Testis (tissue), 2 donors: ENCODE data around the gene CHI3L1.

Experiments used
- POLR2A ChIP-seq: fragments of 450-650 bp; IDR thresholded peaks from one replicate; pipeline ENCODE4 v1.6.1; 2017; ENCODE audit warnings: antibody characterized with exemption, mild to moderate bottlenecking, moderate library complexity
- TF ChIP-seq, protein P1 (sequence below), 3 experiments: fragments of 450-650 bp in 2 of 3; fragments of 200-600 bp in 1 of 3; sonication (generic) in 1 of 3; IDR thresholded peaks; one replicate each; pipeline ENCODE4 v1.5.1; 2016 to 2019; ENCODE audit warnings: antibody characterized with exemption in 3 of 3, mild to moderate bottlenecking in 2 of 3, moderate library complexity in 1 of 3

DNA sequence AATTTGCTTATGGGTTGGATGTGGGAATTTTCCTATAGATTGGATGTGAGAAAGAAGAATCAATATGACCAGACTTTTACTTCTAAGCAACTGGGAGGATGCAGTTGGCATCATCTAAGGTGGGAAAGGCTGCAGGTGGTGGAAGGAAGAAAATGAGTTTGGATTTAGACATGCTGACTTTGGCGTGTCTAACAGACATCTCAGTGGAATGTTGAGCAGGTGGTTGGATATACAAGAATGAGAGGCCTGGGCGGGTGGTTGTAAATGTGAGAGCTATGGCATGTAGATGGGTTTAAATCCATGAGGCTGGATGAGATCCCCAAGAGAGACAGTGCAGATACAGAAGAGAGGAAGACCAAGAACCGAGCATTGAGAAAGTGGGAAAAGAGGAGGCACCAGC is 48.4 kb downstream of the CHI3L1 start:
- TF ChIP-seq, protein P1, sequence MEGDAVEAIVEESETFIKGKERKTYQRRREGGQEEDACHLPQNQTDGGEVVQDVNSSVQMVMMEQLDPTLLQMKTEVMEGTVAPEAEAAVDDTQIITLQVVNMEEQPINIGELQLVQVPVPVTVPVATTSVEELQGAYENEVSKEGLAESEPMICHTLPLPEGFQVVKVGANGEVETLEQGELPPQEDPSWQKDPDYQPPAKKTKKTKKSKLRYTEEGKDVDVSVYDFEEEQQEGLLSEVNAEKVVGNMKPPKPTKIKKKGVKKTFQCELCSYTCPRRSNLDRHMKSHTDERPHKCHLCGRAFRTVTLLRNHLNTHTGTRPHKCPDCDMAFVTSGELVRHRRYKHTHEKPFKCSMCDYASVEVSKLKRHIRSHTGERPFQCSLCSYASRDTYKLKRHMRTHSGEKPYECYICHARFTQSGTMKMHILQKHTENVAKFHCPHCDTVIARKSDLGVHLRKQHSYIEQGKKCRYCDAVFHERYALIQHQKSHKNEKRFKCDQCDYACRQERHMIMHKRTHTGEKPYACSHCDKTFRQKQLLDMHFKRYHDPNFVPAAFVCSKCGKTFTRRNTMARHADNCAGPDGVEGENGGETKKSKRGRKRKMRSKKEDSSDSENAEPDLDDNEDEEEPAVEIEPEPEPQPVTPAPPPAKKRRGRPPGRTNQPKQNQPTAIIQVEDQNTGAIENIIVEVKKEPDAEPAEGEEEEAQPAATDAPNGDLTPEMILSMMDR (IDR thresholded peaks at IDR 0.05), result no peak
- no peak for TF ChIP-seq POLR2A
